Liver (tissue), 3 donors: ENCODE measurements around the gene ANK3.

Experiments used
- EGR1 ChIP-seq, 2 donors: IDR thresholded peaks; 2 replicates each; pipeline ENCODE4 v1.6.1; 2016 to 2018; ENCODE audit warnings: antibody characterized with exemption in 2 of 2, low read depth in 2 of 2
- FOXA1 ChIP-seq: IDR thresholded peaks from 2 replicates; pipeline ENCODE4 v1.6.1; 2016; ENCODE audit warnings: antibody characterized with exemption
- RXRA ChIP-seq, 2 donors: IDR thresholded peaks; 2 replicates each; pipeline ENCODE4 v1.6.1; 2017 to 2018; ENCODE audit warnings: antibody characterized with exemption in 2 of 2, mild to moderate bottlenecking in 1 of 2
- TAF1 ChIP-seq: conservative IDR thresholded peaks from 2 replicates; pipeline ENCODE4 v1.6.1; 2016; ENCODE audit warnings: antibody characterized with exemption, mild to moderate bottlenecking
- ZBTB33 ChIP-seq: IDR thresholded peaks from 2 replicates; pipeline ENCODE4 v1.6.1; 2016; ENCODE audit warnings: antibody characterized with exemption
- TF ChIP-seq, protein P1 (sequence below): fragments of 150-350 bp; IDR thresholded peaks from 2 replicates; pipeline ENCODE4 v1.5.1; 2017; ENCODE audit warnings: improper control_type of control experiment, low read depth, low read length; ENCODE audit not compliant: missing input control
- TF ChIP-seq, protein P2 (sequence below): IDR thresholded peaks from 2 replicates; pipeline ENCODE4 v1.6.1; 2016; ENCODE audit warnings: antibody characterized with exemption
- donor health status: healthy.
- donor health status: healthy.

GRCh38 chr10:60434418-60435046 is 44.9 kb upstream of the ANK3 start:
- TF ChIP-seq, protein P1, sequence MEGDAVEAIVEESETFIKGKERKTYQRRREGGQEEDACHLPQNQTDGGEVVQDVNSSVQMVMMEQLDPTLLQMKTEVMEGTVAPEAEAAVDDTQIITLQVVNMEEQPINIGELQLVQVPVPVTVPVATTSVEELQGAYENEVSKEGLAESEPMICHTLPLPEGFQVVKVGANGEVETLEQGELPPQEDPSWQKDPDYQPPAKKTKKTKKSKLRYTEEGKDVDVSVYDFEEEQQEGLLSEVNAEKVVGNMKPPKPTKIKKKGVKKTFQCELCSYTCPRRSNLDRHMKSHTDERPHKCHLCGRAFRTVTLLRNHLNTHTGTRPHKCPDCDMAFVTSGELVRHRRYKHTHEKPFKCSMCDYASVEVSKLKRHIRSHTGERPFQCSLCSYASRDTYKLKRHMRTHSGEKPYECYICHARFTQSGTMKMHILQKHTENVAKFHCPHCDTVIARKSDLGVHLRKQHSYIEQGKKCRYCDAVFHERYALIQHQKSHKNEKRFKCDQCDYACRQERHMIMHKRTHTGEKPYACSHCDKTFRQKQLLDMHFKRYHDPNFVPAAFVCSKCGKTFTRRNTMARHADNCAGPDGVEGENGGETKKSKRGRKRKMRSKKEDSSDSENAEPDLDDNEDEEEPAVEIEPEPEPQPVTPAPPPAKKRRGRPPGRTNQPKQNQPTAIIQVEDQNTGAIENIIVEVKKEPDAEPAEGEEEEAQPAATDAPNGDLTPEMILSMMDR, result peak; percentile 82
- TF ChIP-seq ZBTB33 (no peak), TAF1 (no peak), FOXA1 (no peak), EGR1 (IDR thresholded peaks at IDR 0.05; ENCODE audit: low read depth in 2 of 2) (no peak), RXRA (IDR thresholded peaks at IDR 0.05) (no peak)
- TF ChIP-seq, protein P2, sequence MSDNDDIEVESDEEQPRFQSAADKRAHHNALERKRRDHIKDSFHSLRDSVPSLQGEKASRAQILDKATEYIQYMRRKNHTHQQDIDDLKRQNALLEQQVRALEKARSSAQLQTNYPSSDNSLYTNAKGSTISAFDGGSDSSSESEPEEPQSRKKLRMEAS, result no peak
